CD4-positive, alpha-beta T cell treated with Interleukin-21 for 1 hour (primary cell): ENCODE data around the gene ZSCAN23.
"Not testable (repeated sequence)": the region's sequence is repeated elsewhere in the genome, so short reads cannot be mapped to it uniquely, and the experiment has no call there.

ENCODE experiments used
- DNase-seq: peaks from one replicate; pipeline ENCODE4 v3.0.0-alpha.2; 2020

ZSCAN23 gene

GRCh38 chr6:28443112-28443773 lies at the start of gene ZSCAN23:
ZSCAN23 (minus strand) TSS chr6:28443491; CDS start chr6:28436266, 7,225 bp downstream.
- DNase-seq: peak; percentile 87

GRCh38 chr6:28491984-28492317 lies 48.7 kb upstream of the ZSCAN23 start:
- DNase-seq: no peak

- DNase-seq: no peak
Observed at GRCh38 chr6:28490205-28490890, 47.1 kb upstream of the ZSCAN23 start.

- DNase-seq: peak; percentile 39
Observed at GRCh38 chr6:28489366-28490204, 46.3 kb upstream of the ZSCAN23 start.

- DNase-seq: peak; percentile 33
Observed at GRCh38 chr6:28488916-28489365, 45.6 kb upstream of the ZSCAN23 start.

DNA sequence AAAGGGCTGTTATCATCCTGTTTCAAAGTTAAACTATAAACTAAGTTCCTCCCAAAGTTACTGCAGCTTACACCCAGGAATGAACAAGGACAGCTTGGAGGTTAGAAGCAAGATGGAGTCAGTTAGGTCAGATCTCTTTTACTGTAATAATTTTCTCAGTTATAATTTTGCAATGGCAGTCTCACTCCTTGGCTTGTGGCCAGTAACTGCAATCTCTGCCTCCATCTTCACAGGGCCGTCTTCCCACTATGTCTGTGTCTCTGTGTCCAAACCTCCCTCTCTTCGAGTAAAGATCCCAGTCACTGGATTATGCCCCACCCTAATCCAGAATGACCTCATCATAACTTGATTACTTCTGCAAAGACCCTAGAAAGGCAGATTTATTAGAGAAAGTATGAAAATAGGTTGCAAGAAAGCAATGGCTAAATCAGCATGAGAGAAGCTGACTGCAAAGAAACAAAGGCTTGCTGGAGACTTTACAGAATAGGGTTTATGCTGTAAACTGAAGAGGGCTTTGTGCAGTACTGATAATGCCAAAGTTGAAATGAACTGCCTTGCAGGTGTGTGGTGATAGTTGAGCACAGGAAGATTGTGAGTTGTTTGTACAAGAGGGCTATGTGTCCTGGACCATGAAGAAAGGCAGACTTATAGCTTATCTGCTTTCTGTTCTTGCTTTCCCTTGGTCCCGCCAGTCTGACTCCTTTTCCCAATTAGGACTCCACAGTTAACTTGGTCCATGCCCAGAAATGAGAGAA lies 43.9 kb upstream of the ZSCAN23 start:
- DNase-seq: no peak

GRCh38 chr6:28486533-28486932 lies 43.2 kb upstream of the ZSCAN23 start:
- DNase-seq: no peak

- no peak for DNase-seq
Observed at GRCh38 chr6:28485482-28485881, 42.2 kb upstream of the ZSCAN23 start.

- DNase-seq: no peak
Observed at GRCh38 chr6:28480253-28480932, 37.1 kb upstream of the ZSCAN23 start.

DNA sequence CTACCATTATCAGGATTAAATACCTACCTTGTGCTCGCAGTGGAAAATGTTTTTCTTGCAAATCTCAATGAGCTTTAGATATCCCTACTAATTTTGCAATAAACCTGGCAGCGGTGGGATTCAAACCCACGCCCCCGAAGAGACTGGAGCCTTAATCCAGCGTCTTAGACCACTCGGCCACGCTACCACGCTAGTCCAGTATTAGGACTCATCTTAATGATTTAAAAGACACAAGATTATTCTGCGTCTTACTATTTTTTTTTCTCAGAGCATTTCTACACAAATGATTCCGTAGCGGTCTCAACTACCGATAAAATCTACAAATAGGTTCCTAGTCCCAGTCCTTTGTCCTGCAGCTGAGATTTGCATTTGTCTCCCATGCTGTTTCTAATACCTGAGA lies 35.2 kb upstream of the ZSCAN23 start:
- DNase-seq: no peak

DNA sequence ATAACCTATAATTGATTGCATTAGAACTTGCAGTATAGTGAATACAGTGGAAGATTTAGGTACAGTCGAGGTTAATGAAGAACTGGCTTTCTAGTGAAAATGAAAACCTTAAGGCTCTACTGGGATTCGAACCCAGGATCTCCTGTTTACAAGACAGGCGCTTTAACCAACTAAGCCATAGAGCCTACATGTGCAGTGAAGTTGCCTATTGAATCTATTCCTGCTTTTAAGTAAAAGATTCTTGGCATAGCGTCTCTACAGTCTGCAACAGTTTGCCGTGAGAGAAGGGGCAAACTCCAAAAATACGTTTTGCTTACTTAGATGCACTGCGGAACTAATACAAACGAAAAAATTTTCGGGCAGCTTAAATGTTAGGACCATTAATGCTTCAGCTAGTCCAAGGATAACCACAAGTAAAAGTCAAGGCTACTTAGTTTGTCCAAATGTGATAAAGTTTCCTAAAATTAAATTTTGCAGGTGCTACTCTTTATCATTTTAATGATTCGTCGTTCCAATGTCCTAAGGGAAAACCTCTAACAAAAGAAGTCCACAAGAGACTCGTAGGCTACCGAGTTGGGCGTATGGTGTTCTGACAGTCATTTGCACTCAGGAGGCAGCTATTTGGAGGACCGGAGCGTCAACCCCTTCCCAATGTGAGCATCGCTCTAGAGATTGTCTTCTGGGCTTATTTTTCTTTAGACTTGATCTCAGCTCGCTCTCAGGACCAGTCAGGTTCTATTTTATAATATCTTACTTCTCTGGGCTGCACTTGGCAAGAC lies 31.3 kb upstream of the ZSCAN23 start:
- peak; percentile 4 for DNase-seq

DNA sequence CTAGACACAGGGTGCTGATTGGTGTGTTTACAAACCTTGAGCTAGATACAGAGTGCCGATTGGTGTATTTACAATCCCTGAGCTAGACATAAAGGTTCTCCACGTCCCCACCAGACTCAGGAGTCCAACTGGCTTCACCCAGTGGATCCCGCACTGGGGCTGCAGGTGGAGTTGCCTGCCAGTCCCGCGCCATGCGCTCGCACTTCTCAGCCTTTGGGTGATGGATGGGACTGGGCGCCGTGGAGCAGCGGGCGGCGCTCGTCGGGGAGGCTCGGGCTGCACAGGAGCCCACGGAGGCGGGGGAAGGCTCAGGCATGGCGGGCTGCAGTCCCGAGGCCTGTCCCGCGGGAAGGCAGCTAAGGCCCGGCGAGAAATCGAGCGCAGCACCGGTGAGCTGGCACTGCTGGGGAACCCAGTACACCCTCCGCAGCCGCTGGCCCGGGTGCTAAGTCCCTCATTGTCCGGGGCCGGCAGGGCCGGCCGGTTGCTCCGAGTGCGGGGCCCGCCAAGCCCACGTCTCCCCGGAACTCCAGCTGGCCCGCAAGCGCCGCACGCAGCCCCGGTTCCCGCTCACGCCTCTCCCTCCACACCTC lies 26.0 kb upstream of the ZSCAN23 start:
- not testable (repeated sequence) for DNase-seq

DNA sequence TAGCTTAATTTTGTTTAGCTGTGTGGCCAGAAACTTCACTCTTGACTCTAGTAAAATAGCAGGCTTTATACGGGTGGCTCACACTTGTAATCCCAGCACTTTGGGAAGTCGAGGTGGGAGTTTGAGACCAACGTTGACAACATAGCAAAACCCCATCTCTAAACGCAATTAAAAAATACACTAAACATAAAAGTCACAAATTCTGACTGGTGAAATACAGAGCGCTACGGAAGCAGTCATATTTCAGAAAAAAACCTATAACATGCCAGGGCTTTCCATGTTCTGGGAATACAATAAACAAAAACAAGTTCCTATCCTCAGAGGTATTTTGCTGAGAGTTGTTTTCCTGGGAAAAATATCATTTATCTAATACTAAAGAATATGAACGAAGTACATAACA lies 24.8 kb upstream of the ZSCAN23 start:
- no peak for DNase-seq

DNA sequence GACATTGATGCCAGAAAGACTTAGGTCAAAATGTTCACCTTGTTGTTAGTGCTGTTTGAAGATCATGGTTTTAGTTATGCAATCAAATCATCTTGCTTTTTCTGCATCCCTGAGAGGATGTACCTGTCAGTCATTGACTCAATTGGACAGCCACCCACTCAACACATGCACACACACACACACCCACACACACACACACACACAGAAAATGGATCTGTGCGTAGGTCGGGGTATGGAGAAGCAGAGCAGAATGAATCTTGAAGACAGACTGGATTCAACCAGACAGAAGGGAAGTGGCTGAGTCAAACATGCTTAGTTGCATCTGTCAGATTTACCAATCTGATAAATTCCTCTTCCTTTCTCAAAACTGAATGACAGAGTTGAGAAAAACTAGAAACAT lies 19.1 kb upstream of the ZSCAN23 start:
- DNase-seq: no peak

- DNase-seq: no peak
Observed at GRCh38 chr6:28458568-28458967, 15.3 kb upstream of the ZSCAN23 start.

DNA sequence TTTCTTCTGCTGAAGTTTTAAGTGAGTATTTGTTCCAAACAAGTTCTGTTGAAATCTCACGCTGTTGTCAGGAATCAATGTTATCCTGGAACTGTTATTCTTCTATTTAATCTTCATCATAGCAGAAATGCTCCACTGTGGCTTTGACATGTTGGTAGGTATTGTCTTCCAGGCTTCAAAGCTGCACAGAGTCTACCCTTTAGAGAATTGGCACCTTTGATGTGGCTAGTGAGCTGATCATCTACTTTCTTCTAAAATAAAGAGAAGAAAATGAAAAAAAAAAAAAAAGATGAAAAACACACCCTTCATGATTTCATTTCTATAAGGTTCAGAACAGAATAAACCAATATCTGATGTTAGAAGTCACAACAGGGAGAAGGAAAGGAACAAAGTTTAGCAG lies 5.8 kb upstream of the ZSCAN23 start:
- peak; percentile 39 for DNase-seq

DNA sequence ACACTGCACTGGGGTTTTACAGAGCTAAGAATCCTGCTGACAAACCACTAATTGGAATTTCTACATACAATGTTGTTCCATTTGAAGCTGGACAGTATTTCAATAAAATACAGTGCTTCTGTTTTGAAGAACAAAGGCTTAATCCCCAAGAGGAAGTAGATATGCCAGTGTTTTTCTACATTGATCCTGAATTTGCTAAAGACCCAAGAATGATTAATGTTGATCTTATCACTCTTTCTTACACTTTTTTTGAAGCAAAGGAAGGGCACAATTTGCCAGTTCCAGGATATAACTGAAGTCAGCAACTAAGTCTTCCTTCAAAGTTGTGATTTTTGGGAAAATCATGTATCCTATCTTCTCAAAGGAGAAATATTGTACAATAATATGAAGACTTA lies 4.2 kb upstream of the ZSCAN23 start:
- not testable (repeated sequence) for DNase-seq

- no peak for DNase-seq
Observed at GRCh38 chr6:28446818-28447511, 3.7 kb upstream of the ZSCAN23 start.

- peak; percentile 1 for DNase-seq
Observed at GRCh38 chr6:28444759-28445158, 1.5 kb upstream of the ZSCAN23 start.

GRCh38 chr6:28442586-28442985 lies 705 bp downstream of the ZSCAN23 start:
- DNase-seq: no peak

GRCh38 chr6:28436404-28436803 lies 6.9 kb downstream of the ZSCAN23 start:
- DNase-seq: no peak
